HL-60 (cell line): Measurements from ENCODE around the gene CEP170.
"Not testable (repeated sequence)": the region's sequence is repeated elsewhere in the genome, so short reads cannot be mapped to it uniquely, and the experiment has no call there.

Experiments
- DNase-seq, 2 experiments: peaks; one replicate each; pipeline ENCODE4 v3.0.0-alpha.2; 2010 to 2020; ENCODE audit warnings: low read depth in 1 of 2, low spot score in 1 of 2
- H3K27ac ChIP-seq: fragments of 250-450 bp; sonication (Bioruptor Pico); replicated peaks from 2 replicates; pipeline ENCODE4 v1.5.1; 2020; ENCODE audit warnings: mild to moderate bottlenecking, moderate library complexity
- H3K27me3 ChIP-seq: fragments of 250-450 bp; sonication (Bioruptor Pico); 2 replicates; pipeline ENCODE4 v1.5.1; 2021; ENCODE audit warnings: mild to moderate bottlenecking, moderate library complexity; ENCODE audit not compliant: insufficient read depth, poor library complexity, severe bottlenecking
- H3K4me3 ChIP-seq: replicated peaks from 2 replicates; pipeline ENCODE4 v1.5.1; 2011; ENCODE audit warnings: mild to moderate bottlenecking, control low read depth, low read length; ENCODE audit not compliant: insufficient read depth
- GABPA ChIP-seq: IDR thresholded peaks from 2 replicates; pipeline ENCODE4 v1.6.1; 2012; ENCODE audit warnings: low read depth
- POLR2AphosphoS5 ChIP-seq: IDR thresholded peaks from 2 replicates; pipeline ENCODE4 v1.6.1; 2012; ENCODE audit warnings: low read depth
- SPI1 ChIP-seq: IDR thresholded peaks from 2 replicates; pipeline ENCODE4 v1.6.1; 2012; ENCODE audit warnings: low read depth, mild to moderate bottlenecking, borderline replicate concordance
- TF ChIP-seq, protein P1 (sequence below): IDR thresholded peaks from 2 replicates; pipeline ENCODE4 v1.6.1; 2012; ENCODE audit warnings: low read depth; ENCODE audit not compliant: insufficient replicate concordance
- TF ChIP-seq, protein P2 (sequence below): IDR thresholded peaks from one replicate; pipeline ENCODE4 v1.5.1; 2011; ENCODE audit warnings: low read length, control low read depth, inconsistent platforms; ENCODE audit not compliant: insufficient read depth

CEP170 gene

DNA sequence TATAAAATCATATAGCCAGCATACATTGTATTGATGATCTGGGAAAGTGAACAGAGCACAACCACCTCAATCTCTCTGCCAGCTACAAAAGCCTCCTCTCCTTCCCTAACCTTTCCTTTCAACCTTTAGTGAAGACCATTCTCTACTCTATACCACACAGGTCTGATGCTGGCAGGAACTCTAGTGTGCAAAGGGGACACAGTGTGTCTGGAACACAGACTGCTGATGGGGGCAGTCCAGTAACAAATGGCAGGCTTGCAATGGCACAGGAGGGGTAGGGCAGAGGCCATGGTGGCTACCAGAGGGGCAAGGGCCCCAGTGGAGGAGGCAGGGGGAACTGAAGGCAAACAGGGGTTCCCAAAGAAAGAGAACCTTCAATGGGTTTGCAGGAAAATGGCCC lies 37.0 kb downstream of the CEP170 start:
- no peaks in the 10 kb centered on the region for H3K27me3 ChIP-seq
- no peak overlapping the region for H3K4me3 ChIP-seq
- TF ChIP-seq POLR2AphosphoS5 (no peak), GABPA (no peak), SPI1 (no peak)
- TF ChIP-seq, protein P1, sequence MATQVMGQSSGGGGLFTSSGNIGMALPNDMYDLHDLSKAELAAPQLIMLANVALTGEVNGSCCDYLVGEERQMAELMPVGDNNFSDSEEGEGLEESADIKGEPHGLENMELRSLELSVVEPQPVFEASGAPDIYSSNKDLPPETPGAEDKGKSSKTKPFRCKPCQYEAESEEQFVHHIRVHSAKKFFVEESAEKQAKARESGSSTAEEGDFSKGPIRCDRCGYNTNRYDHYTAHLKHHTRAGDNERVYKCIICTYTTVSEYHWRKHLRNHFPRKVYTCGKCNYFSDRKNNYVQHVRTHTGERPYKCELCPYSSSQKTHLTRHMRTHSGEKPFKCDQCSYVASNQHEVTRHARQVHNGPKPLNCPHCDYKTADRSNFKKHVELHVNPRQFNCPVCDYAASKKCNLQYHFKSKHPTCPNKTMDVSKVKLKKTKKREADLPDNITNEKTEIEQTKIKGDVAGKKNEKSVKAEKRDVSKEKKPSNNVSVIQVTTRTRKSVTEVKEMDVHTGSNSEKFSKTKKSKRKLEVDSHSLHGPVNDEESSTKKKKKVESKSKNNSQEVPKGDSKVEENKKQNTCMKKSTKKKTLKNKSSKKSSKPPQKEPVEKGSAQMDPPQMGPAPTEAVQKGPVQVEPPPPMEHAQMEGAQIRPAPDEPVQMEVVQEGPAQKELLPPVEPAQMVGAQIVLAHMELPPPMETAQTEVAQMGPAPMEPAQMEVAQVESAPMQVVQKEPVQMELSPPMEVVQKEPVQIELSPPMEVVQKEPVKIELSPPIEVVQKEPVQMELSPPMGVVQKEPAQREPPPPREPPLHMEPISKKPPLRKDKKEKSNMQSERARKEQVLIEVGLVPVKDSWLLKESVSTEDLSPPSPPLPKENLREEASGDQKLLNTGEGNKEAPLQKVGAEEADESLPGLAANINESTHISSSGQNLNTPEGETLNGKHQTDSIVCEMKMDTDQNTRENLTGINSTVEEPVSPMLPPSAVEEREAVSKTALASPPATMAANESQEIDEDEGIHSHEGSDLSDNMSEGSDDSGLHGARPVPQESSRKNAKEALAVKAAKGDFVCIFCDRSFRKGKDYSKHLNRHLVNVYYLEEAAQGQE = no peak
- TF ChIP-seq, protein P2, sequence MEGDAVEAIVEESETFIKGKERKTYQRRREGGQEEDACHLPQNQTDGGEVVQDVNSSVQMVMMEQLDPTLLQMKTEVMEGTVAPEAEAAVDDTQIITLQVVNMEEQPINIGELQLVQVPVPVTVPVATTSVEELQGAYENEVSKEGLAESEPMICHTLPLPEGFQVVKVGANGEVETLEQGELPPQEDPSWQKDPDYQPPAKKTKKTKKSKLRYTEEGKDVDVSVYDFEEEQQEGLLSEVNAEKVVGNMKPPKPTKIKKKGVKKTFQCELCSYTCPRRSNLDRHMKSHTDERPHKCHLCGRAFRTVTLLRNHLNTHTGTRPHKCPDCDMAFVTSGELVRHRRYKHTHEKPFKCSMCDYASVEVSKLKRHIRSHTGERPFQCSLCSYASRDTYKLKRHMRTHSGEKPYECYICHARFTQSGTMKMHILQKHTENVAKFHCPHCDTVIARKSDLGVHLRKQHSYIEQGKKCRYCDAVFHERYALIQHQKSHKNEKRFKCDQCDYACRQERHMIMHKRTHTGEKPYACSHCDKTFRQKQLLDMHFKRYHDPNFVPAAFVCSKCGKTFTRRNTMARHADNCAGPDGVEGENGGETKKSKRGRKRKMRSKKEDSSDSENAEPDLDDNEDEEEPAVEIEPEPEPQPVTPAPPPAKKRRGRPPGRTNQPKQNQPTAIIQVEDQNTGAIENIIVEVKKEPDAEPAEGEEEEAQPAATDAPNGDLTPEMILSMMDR = no peak
- H3K27ac ChIP-seq = no peak overlapping the region
- DNase-seq = no peak

DNA sequence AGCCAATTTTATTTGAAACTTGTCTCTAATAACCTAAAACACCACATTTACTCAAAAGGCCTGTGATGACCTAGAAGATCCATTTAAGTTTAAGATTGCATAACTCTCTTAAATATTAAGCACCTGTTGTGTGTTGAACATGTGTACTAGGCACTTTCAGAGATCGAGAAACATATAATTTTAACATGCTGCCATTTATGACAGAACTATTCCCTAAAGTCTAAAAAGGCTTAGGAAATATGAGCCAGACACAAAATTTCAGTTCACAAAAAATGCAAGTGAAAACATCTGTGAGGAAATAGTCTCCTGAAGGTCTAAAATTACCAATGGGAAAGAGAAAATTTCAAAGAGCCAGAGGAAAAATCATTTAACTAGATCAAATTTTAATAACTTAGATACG lies 37.7 kb downstream of the CEP170 start:
- DNase-seq = no peak
- TF ChIP-seq POLR2AphosphoS5 (no peak), GABPA (no peak), SPI1 (no peak)
- TF ChIP-seq, protein P2 = no peak
- TF ChIP-seq, protein P1 = no peak
- Histone ChIP-seq H3K27ac (no peak overlapping the region), H3K4me3 (no peak overlapping the region), H3K27me3 (no peaks in the 10 kb centered on the region)

DNA sequence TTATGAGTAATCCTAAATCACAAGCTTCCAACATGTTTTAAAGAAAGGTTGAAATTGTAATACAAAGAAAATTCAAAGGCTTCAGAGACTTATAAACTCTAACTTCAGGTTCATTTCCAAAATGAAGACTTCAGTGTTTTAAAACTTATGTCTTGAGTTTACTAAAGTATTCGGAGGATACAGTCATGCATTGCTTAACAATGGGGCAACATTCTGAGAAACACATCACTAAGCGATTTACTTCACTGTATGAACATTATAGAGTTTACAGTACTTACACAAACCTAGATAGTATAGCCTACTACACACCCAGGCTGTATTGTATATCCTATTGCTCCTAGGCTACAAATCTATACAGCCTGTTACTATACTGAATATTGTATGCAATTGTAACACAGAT lies 38.3 kb downstream of the CEP170 start:
- Histone ChIP-seq H3K4me3 (no peak overlapping the region), H3K27me3 (no peaks in the 10 kb centered on the region), H3K27ac (no peak overlapping the region)
- DNase-seq = no peak
- TF ChIP-seq SPI1 (no peak), POLR2AphosphoS5 (no peak), GABPA (no peak)
- TF ChIP-seq, protein P2 = no peak
- TF ChIP-seq, protein P1 = no peak

DNA sequence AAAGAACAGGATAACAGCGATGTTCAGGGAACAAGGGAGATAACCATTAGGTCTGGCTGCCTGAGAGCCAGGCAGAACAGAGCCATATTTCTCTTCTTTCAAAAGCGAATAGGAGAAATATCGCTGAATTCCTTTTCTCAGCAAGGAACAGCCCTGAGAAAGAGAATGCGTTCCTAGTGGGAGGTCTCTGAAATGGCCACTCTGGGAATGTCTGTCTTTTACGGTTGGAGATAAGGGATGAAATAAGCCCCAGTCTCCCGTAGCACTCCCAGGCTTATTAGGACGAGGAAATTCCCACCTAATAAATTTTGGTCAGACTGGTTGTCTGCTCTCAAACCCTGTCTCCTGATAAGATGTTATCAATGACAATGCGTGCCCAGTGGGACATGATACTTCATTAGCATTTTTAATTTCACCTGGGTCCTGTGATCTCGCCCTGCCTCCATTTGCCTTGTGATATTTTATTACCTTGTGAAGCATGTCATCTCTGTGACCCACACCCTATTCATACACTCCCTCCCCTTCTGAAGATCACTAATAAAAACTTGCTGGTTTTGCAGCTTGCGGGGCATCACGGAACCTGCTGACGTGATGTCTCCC lies 39.7 kb downstream of the CEP170 start:
- not testable (repeated sequence) for H3K4me3 ChIP-seq, H3K27ac ChIP-seq, H3K27me3 ChIP-seq, DNase-seq
